GM12878 (cell line): ENCODE results near the gene ALOXE3. TPM values are rescaled to one million over a fixed set of nuclear protein-coding genes. Genes with fewer than 3 reads are reported as not detected.

ENCODE experiments used
- CREB1 ChIP-seq: IDR thresholded peaks from 2 replicates; pipeline ENCODE4 v1.6.1; 2012; ENCODE audit warnings: low read depth, mild to moderate bottlenecking, inconsistent platforms
- DPF2 ChIP-seq: fragments of 450-650 bp; IDR thresholded peaks from 2 replicates; pipeline ENCODE4 v1.6.1; 2017; ENCODE audit warnings: mild to moderate bottlenecking
- EP300 ChIP-seq, 2 experiments: fragments of 150-350 bp in 1 of 2; IDR thresholded peaks; 2 replicates each; pipeline ENCODE4 v1.6.1; 2011 to 2012; ENCODE audit warnings: low read depth in 2 of 2, low read length in 2 of 2, borderline replicate concordance in 1 of 2, improper control_type of control experiment in 1 of 2, inconsistent platforms in 1 of 2; ENCODE audit not compliant: control insufficient read depth in 1 of 2
- FOXM1 ChIP-seq: IDR thresholded peaks from 2 replicates; pipeline ENCODE4 v1.6.1; 2012; ENCODE audit warnings: low read depth, mild to moderate bottlenecking, inconsistent platforms, low read length, moderate library complexity
- IKZF1 ChIP-seq: fragments of 450-650 bp; conservative IDR thresholded peaks from 2 replicates; pipeline ENCODE4 v1.6.1; 2017; ENCODE audit warnings: antibody characterized with exemption, mild to moderate bottlenecking
- JUND ChIP-seq: IDR thresholded peaks from 2 replicates; pipeline ENCODE4 v1.6.1; 2012; ENCODE audit warnings: low read depth, mild to moderate bottlenecking, low read length, improper control_type of control experiment, moderate library complexity
- KLF5 ChIP-seq: fragments of 450-650 bp; IDR thresholded peaks from 2 replicates; pipeline ENCODE4 v1.6.1; 2014; ENCODE audit warnings: mild to moderate bottlenecking; ENCODE audit not compliant: partially characterized antibody
- MYB ChIP-seq: fragments of 150-350 bp; IDR thresholded peaks from 2 replicates; pipeline ENCODE4 v1.6.1; 2014; ENCODE audit warnings: mild to moderate bottlenecking, low read depth, low read length, borderline replicate concordance
- NBN ChIP-seq: fragments of 450-650 bp; IDR thresholded peaks from 2 replicates; pipeline ENCODE4 v1.6.1; 2016
- RBBP5 ChIP-seq: fragments of 200-600 bp; sonication (generic); conservative IDR thresholded peaks from 2 replicates; pipeline ENCODE4 v1.6.1; 2016
- SIX5 ChIP-seq: IDR thresholded peaks from 2 replicates; pipeline ENCODE4 v1.6.1; 2011; ENCODE audit warnings: mild to moderate bottlenecking, low read depth, low read length, moderate library complexity; ENCODE audit not compliant: severe bottlenecking
- SPI1 ChIP-seq: IDR thresholded peaks from 2 replicates; pipeline ENCODE4 v1.6.1; 2011; ENCODE audit warnings: low read depth, mild to moderate bottlenecking, low read length, moderate library complexity, borderline replicate concordance; ENCODE audit not compliant: insufficient read depth
- SUZ12 ChIP-seq: fragments of 200-600 bp; sonication (generic); IDR thresholded peaks from one replicate; pipeline ENCODE4 v1.6.1; 2018; ENCODE audit warnings: antibody characterized with exemption, mild to moderate bottlenecking; ENCODE audit not compliant: unreplicated experiment
- TARDBP ChIP-seq: IDR thresholded peaks from 2 replicates; pipeline ENCODE4 v1.6.1; 2016; ENCODE audit warnings: borderline replicate concordance
- TBL1XR1 ChIP-seq: IDR thresholded peaks from 2 replicates; pipeline ENCODE4 v1.6.1; 2012; ENCODE audit warnings: low read depth, low read length, improper control_type of control experiment
- ZNF217 ChIP-seq: fragments of 450-650 bp; IDR thresholded peaks from 2 replicates; pipeline ENCODE4 v1.6.1; 2017; ENCODE audit warnings: antibody characterized with exemption, mild to moderate bottlenecking
- polyA plus RNA-seq, 11 experiments: library from polyadenylated mRNA; depleted of rRNA in 4 of 11; unstranded in 6 of 11; stranded (reverse) in 5 of 11; fragments of >200 nt; fragmentation: Nextera tagmentation in 4 of 11; fragmentation: Illumina TruSeq in 1 of 11; extraction: Ambion mirVana in 4 of 11; extraction: Trizol in 1 of 11; gene quantifications; 1 replicate in 1 of 11; 2 replicates in 10 of 11; pipeline versions ENCODE4 v1.2.1 to v1.2.3, GENCODE V29; 2011 to 2016; ENCODE audit warnings: inconsistent platforms in 2 of 11, missing spikeins in 2 of 11, low read depth in 1 of 11
- total RNA-seq, 4 experiments: library from RNA; depleted of rRNA in 3 of 4; stranded (reverse); fragments of >200 nt in 3 of 4; fragmentation: Illumina TruSeq in 1 of 4; extraction: Trizol in 1 of 4; gene quantifications; 2 replicates each; pipeline versions ENCODE4 v1.2.1 to v1.2.3, GENCODE V29; 2013 to 2021
- TF ChIP-seq, protein P1 (sequence below): fragments of 450-650 bp; IDR thresholded peaks from 2 replicates; pipeline ENCODE4 v1.6.1; 2018; ENCODE audit warnings: mild to moderate bottlenecking, low read depth, moderate library complexity; ENCODE audit not compliant: partially characterized antibody
- TF ChIP-seq, protein P2 (sequence below): IDR thresholded peaks from 2 replicates; pipeline ENCODE4 v1.6.1; 2011; ENCODE audit warnings: borderline replicate concordance, low read depth, mild to moderate bottlenecking, moderate library complexity, low read length; ENCODE audit not compliant: insufficient read depth, poor library complexity, severe bottlenecking
- TF ChIP-seq, protein P3 (sequence below): IDR thresholded peaks from 2 replicates; pipeline ENCODE4 v1.6.1; 2012; ENCODE audit warnings: mild to moderate bottlenecking, low read depth, low read length
- TF ChIP-seq, protein P4 (sequence below): fragments of 450-650 bp; IDR thresholded peaks from 2 replicates; pipeline ENCODE4 v1.6.1; 2017; ENCODE audit warnings: mild to moderate bottlenecking

ALOXE3 gene
- total and polyA plus RNA-seq, 10 of the 15 experiments (the other 5 are each of a cell fraction or from before 2014, with no cell fraction given), result 0.04 TPM; not detected in 9

DNA sequence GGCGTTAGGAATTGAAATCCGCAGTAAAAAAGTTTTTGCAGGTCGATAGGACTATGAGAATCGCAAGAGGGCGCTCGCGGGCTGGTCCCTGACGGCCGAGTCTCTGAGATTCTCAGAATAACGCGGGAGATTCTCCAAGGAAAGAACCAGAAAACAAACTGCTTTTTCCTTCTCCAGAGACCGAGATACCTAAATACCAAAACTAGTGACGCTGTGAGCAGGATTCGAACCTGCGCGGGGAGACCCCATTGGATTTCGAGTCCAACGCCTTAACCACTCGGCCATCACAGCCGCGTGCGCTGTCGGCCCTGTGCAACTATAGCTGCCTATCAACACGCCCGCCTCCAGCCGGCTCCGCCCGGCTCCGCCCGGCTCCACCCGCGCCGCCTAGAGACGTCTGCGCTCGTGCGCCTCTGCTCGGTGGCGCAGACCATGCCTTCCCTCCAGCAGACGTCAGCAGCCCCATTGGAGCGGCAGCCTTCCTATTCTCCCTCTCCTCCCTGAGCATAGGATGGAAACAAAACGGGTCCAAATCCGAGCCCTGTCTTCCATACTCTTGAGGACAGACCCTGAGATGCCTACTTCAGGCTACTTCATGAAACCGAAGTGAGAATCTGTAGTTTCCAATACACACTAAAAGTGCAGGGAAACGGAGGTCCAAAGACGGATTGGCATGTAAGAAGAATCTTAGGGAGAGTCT lies 20.5 kb upstream of the ALOXE3 start (continued):
- TF ChIP-seq, protein P1, sequence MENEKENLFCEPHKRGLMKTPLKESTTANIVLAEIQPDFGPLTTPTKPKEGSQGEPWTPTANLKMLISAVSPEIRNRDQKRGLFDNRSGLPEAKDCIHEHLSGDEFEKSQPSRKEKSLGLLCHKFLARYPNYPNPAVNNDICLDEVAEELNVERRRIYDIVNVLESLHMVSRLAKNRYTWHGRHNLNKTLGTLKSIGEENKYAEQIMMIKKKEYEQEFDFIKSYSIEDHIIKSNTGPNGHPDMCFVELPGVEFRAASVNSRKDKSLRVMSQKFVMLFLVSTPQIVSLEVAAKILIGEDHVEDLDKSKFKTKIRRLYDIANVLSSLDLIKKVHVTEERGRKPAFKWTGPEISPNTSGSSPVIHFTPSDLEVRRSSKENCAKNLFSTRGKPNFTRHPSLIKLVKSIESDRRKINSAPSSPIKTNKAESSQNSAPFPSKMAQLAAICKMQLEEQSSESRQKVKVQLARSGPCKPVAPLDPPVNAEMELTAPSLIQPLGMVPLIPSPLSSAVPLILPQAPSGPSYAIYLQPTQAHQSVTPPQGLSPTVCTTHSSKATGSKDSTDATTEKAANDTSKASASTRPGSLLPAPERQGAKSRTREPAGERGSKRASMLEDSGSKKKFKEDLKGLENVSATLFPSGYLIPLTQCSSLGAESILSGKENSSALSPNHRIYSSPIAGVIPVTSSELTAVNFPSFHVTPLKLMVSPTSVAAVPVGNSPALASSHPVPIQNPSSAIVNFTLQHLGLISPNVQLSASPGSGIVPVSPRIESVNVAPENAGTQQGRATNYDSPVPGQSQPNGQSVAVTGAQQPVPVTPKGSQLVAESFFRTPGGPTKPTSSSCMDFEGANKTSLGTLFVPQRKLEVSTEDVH, result peak; percentile 87
- TF ChIP-seq TARDBP (peak; percentile 94), TBL1XR1 (peak; percentile 75; the same call in 1 of the 2 replicates), MYB (no peak), JUND (no peak), IKZF1 (peak; percentile 96), SPI1 (no peak), SIX5 (no peak), FOXM1 (0 out of 2 replicates have a peak, but pooled peaks have one; percentile 42), SUZ12 (no peak), NBN (peak; percentile 88), KLF5 (peak; percentile 78), RBBP5 (no peak), ZNF217 (peak; percentile 84), DPF2 (no peak), CREB1 (peak; percentile 54), EP300 (IDR thresholded peaks at IDR 0.05; ENCODE audit: borderline replicate concordance in 1 of 2, control insufficient read depth in 1 of 2, low read depth in 2 of 2, low read length in 2 of 2) (0 out of 4 replicates have a peak, but pooled peaks of 1 of the 2 experiments have one; percentile 4)
- TF ChIP-seq, protein P2, sequence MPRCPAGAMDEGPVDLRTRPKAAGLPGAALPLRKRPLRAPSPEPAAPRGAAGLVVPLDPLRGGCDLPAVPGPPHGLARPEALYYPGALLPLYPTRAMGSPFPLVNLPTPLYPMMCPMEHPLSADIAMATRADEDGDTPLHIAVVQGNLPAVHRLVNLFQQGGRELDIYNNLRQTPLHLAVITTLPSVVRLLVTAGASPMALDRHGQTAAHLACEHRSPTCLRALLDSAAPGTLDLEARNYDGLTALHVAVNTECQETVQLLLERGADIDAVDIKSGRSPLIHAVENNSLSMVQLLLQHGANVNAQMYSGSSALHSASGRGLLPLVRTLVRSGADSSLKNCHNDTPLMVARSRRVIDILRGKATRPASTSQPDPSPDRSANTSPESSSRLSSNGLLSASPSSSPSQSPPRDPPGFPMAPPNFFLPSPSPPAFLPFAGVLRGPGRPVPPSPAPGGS, result no peak
- TF ChIP-seq, protein P3, sequence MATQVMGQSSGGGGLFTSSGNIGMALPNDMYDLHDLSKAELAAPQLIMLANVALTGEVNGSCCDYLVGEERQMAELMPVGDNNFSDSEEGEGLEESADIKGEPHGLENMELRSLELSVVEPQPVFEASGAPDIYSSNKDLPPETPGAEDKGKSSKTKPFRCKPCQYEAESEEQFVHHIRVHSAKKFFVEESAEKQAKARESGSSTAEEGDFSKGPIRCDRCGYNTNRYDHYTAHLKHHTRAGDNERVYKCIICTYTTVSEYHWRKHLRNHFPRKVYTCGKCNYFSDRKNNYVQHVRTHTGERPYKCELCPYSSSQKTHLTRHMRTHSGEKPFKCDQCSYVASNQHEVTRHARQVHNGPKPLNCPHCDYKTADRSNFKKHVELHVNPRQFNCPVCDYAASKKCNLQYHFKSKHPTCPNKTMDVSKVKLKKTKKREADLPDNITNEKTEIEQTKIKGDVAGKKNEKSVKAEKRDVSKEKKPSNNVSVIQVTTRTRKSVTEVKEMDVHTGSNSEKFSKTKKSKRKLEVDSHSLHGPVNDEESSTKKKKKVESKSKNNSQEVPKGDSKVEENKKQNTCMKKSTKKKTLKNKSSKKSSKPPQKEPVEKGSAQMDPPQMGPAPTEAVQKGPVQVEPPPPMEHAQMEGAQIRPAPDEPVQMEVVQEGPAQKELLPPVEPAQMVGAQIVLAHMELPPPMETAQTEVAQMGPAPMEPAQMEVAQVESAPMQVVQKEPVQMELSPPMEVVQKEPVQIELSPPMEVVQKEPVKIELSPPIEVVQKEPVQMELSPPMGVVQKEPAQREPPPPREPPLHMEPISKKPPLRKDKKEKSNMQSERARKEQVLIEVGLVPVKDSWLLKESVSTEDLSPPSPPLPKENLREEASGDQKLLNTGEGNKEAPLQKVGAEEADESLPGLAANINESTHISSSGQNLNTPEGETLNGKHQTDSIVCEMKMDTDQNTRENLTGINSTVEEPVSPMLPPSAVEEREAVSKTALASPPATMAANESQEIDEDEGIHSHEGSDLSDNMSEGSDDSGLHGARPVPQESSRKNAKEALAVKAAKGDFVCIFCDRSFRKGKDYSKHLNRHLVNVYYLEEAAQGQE, result no peak
- TF ChIP-seq, protein P4, sequence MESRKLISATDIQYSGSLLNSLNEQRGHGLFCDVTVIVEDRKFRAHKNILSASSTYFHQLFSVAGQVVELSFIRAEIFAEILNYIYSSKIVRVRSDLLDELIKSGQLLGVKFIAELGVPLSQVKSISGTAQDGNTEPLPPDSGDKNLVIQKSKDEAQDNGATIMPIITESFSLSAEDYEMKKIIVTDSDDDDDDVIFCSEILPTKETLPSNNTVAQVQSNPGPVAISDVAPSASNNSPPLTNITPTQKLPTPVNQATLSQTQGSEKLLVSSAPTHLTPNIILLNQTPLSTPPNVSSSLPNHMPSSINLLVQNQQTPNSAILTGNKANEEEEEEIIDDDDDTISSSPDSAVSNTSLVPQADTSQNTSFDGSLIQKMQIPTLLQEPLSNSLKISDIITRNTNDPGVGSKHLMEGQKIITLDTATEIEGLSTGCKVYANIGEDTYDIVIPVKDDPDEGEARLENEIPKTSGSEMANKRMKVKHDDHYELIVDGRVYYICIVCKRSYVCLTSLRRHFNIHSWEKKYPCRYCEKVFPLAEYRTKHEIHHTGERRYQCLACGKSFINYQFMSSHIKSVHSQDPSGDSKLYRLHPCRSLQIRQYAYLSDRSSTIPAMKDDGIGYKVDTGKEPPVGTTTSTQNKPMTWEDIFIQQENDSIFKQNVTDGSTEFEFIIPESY, result no peak
